Mesendoderm (in vitro differentiated cells): ENCODE measurements around the gene MVP. TPM values are rescaled to one million over a fixed set of nuclear protein-coding genes. Genes with fewer than 3 reads are reported as not detected.
A peak's percentile ranks its signal among the peaks of the same experiment; 100 is the strongest.
"Not testable (repeated sequence)": the region's sequence is repeated elsewhere in the genome, so short reads cannot be mapped to it uniquely, and the experiment has no call there.

Experiments
- DNase-seq: peaks from one replicate; pipeline ENCODE4 v3.0.0; 2013
- H2AK5ac ChIP-seq: 2 replicates; pipeline ENCODE4 v1.6.1; 2013; ENCODE audit warnings: low read length, inconsistent platforms
- H2BK120ac ChIP-seq: 2 replicates; pipeline ENCODE4 v1.6.1; 2013; ENCODE audit warnings: low read depth, mild to moderate bottlenecking, low read length, moderate library complexity, mixed read lengths
- H2BK15ac ChIP-seq: replicated peaks from 2 replicates; pipeline ENCODE4 v1.6.1; 2013; ENCODE audit warnings: low read depth, mild to moderate bottlenecking, moderate library complexity
- H2BK5ac ChIP-seq: 2 replicates; pipeline ENCODE4 v1.6.1; 2013; ENCODE audit warnings: low read length, inconsistent platforms
- H3K18ac ChIP-seq: 2 replicates; pipeline ENCODE4 v1.6.1; 2013; ENCODE audit warnings: mild to moderate bottlenecking, low read length, mixed read lengths
- H3K23ac ChIP-seq: one replicate; pipeline ENCODE4 v1.6.1; 2013; ENCODE audit warnings: low read length
- H3K27ac ChIP-seq: 2 replicates; pipeline ENCODE4 v1.5.1; 2013; ENCODE audit warnings: low read depth, mild to moderate bottlenecking, inconsistent platforms, low read length, moderate library complexity
- H3K27me3 ChIP-seq: 2 replicates; pipeline ENCODE4 v1.6.1; 2013; ENCODE audit warnings: low read length, control low read depth, mild to moderate bottlenecking, inconsistent platforms; ENCODE audit not compliant: insufficient read depth, poor library complexity
- H3K36me3 ChIP-seq: 2 replicates; pipeline ENCODE4 v1.6.1; 2013; ENCODE audit warnings: low read length, inconsistent platforms; ENCODE audit not compliant: control insufficient read depth, insufficient read depth
- H3K4ac ChIP-seq: one replicate; pipeline ENCODE4 v1.6.1; 2013; ENCODE audit warnings: low read depth, mild to moderate bottlenecking, low read length, moderate library complexity
- H3K4me1 ChIP-seq: 2 replicates; pipeline ENCODE4 v1.6.1; 2013; ENCODE audit warnings: low read depth, low read length, inconsistent platforms; ENCODE audit not compliant: control insufficient read depth
- H3K4me2 ChIP-seq: 2 replicates; pipeline ENCODE4 v1.6.1; 2013; ENCODE audit warnings: low read length
- H3K4me3 ChIP-seq: 2 replicates; pipeline ENCODE4 v1.5.1; 2013; ENCODE audit warnings: mild to moderate bottlenecking, low read length
- H3K56ac ChIP-seq: one replicate; pipeline ENCODE4 v1.6.1; 2013; ENCODE audit warnings: low read length
- H3K79me1 ChIP-seq: 2 replicates; pipeline ENCODE4 v1.6.1; 2013; ENCODE audit warnings: low read length, inconsistent platforms
- H3K79me2 ChIP-seq: 2 replicates; pipeline ENCODE4 v1.6.1; 2013; ENCODE audit warnings: mild to moderate bottlenecking, low read length; ENCODE audit not compliant: control insufficient read depth, insufficient read depth
- H3K9ac ChIP-seq: 2 replicates; pipeline ENCODE4 v1.6.1; 2013; ENCODE audit warnings: low read length, inconsistent platforms
- H4K5ac ChIP-seq: one replicate; pipeline ENCODE4 v1.6.1; 2013; ENCODE audit warnings: low read length
- H4K8ac ChIP-seq: one replicate; pipeline ENCODE4 v1.6.1; 2013; ENCODE audit warnings: low read depth, mild to moderate bottlenecking, control low read depth, low read length, moderate library complexity
- WGBS: extraction: QIAGEN DNeasy Blood & Tissue Kit; methylation state at CpG from one replicate; pipeline ENCODE4 v1.1.7; 2013; ENCODE audit warnings: low lambda C conversion rate, missing lambda C conversion rate; ENCODE audit not compliant: insufficient coverage; ENCODE audit errors: extremely low coverage; 5-methylcytosine and 5-hydroxymethylcytosine counted together
- polyA plus RNA-seq, 2 experiments: library from polyadenylated mRNA; stranded (reverse); fragments of 200-250 nt; gene quantifications; one replicate each; pipeline ENCODE4 v1.2.3, GENCODE V29; 2013

The MVP gene
- polyA plus RNA-seq (2013, experiment 1 of 2) = 0.13 TPM
- 0.18 TPM for polyA plus RNA-seq (2013, experiment 2 of 2)

DNA sequence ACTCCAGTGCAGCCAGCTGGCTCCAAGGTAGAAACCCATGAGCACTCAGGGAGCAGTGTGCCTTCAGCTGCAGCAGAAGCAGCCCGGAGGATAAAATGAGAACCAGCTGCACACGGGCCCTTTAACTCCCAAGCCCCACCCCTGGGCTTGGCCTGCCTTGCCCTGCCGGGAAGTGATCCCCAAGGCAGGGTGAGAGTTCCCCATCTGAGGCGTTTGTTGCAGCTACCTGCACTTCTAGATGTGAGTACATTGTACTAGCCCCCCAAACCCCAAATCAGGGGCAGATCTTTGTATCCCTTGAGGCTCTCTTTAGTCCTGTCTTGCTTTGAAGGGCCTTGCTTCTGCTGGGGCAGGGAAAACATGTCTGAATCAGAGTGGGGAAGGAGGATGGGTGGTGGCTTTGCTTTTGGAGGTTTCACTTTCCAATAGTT is at the start of gene MVP:
TSS of gene MVP (plus strand) at position 192 of the 431 bp plus-strand sequence. CDS start 10,088 bp downstream, outside the sequence.
- Histone ChIP-seq H3K27ac (no peak within 1 kb of the TSS), H3K4me3 (no peak within 1 kb of the TSS), H2BK120ac (no peak within 1 kb of the TSS)

DNA sequence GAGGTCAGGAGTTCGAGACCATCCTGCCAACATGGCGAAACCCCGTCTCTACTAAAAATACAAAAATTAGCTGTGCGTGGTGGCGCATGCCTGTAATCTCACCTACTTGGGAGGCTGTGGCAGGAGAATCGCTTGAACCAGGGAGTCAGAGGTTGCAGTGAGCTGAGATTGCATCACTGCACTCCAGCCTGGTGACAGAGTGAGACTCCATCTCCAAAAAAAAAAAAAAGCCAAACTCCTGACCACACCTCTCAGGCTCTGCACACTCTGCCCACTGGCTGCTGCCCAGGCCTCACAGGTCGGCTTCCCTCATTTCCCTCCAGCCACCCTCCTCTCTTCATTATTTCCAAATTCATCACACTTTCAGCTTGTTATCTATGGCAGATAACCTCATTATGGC is 47.9 kb upstream of the MVP start:
- no CpG with 5 or more reads among the region's 7 CpGs for WGBS
- not testable (repeated sequence) for H3K4me2 ChIP-seq, H3K27ac ChIP-seq, H3K79me2 ChIP-seq, H2BK120ac ChIP-seq, H2BK5ac ChIP-seq, H3K56ac ChIP-seq, H3K23ac ChIP-seq, H2AK5ac ChIP-seq, H4K8ac ChIP-seq, DNase-seq, H3K27me3 ChIP-seq, H3K4ac ChIP-seq, H2BK15ac ChIP-seq, H3K4me1 ChIP-seq, H3K79me1 ChIP-seq, H3K4me3 ChIP-seq, H3K9ac ChIP-seq, H3K36me3 ChIP-seq, H3K18ac ChIP-seq, H4K5ac ChIP-seq

More for the DNA sequence above, at the start of gene MVP:
- Histone ChIP-seq H3K18ac (no peak within 1 kb of the TSS), H4K5ac (no peak within 1 kb of the TSS), H3K79me1 (peaks cover 5% of the 10 kb centered on the region), H4K8ac (no peak within 1 kb of the TSS), H3K23ac (no peak within 1 kb of the TSS), H3K4me2 (no peak within 1 kb of the TSS), H3K79me2 (peaks cover 11% of the 10 kb centered on the region), H3K36me3 (peaks cover 2% of the 10 kb centered on the region), H3K56ac (no peak within 1 kb of the TSS), H2AK5ac (no peak within 1 kb of the TSS), H3K9ac (no peak within 1 kb of the TSS), H2BK5ac (no peak within 1 kb of the TSS), H3K4me1 (peaks cover 5% of the 10 kb centered on the region), H2BK15ac (no peak within 1 kb of the TSS), H3K4ac (no peak within 1 kb of the TSS), H3K27me3 (no peaks in the 10 kb centered on the region)
- no CpG with 5 or more reads among the region's 4 CpGs for WGBS
- DNase-seq = no peak

DNA sequence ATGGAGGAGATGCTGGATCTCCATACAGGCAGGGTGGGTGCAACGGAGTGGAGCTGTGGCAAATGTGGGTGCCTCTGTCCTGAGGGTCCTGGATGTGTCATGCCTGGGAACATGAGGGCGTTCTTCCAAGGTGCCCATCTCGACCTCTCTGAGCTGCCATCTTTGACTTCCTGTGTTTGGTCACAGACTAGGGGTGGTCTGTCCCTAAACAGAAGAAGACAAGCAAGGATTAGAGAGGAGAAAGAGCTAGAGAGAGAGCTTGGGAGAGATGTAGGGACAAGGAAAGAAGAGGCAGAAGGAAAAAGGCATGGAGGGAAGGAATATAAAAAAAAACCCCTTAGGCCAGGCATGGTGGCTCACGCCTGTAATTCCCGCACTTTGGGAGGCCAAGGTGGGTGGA is 45.5 kb upstream of the MVP start:
- Histone ChIP-seq H2BK5ac (no peak overlapping the region), H3K4me1 (no peaks in the 10 kb centered on the region), H3K36me3 (no peaks in the 10 kb centered on the region), H4K5ac (no peak overlapping the region), H3K4me3 (no peak overlapping the region), H2BK15ac (no peak overlapping the region), H4K8ac (no peak overlapping the region), H3K79me2 (no peaks in the 10 kb centered on the region), H3K27me3 (no peaks in the 10 kb centered on the region), H3K9ac (no peak overlapping the region), H3K27ac (no peak overlapping the region), H3K79me1 (no peaks in the 10 kb centered on the region), H2AK5ac (no peak overlapping the region), H3K4me2 (no peak overlapping the region), H3K4ac (no peak overlapping the region), H3K18ac (no peak overlapping the region), H3K23ac (no peak overlapping the region), H2BK120ac (no peak overlapping the region), H3K56ac (no peak overlapping the region)
- no peak for DNase-seq
- no CpG with 5 or more reads among the region's 5 CpGs for WGBS

DNA sequence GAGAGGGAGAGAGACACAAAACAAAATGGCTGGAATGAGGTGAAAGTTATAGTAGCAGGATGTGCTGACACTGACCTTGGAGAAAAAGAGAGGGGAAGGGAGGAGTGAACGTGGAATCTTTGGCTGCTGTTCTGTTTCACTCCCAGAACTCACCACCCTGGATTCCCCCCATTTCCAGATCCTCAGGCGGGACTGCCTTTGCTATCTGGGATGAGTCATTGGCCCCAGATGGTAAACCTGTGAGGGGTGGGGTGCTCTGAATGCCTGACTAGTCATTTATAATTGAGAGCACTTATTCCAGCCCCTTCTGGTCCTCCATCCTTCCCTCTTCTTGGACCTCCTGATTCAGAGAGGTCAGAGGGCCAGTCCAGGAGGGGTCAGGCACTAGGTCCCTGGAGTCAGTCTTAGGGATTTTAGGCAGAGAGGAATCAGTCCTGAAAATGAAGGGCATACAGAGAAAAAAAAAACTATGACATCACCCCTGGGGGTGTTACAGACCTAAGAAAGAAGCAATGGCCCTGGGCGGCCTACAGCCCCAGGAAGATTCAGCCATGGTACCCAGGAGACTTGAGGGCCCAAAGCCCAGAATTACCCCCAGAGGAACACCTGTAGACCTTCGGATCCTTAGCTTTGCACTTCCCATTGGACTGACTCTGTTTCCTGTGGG is 44.4 kb upstream of the MVP start:
- Histone ChIP-seq H3K79me1 (no peaks in the 10 kb centered on the region), H3K4me3 (no peak overlapping the region), H3K18ac (no peak overlapping the region), H3K56ac (no peak overlapping the region), H3K4me2 (no peak overlapping the region), H2BK15ac (no peak overlapping the region), H4K8ac (no peak overlapping the region), H2BK5ac (no peak overlapping the region), H3K9ac (no peak overlapping the region), H3K27me3 (no peaks in the 10 kb centered on the region), H3K36me3 (no peaks in the 10 kb centered on the region), H2AK5ac (no peak overlapping the region), H3K4ac (no peak overlapping the region), H3K4me1 (no peaks in the 10 kb centered on the region), H3K23ac (no peak overlapping the region), H2BK120ac (no peak overlapping the region), H3K79me2 (no peaks in the 10 kb centered on the region), H3K27ac (no peak overlapping the region), H4K5ac (no peak overlapping the region)
- WGBS = no CpG with 5 or more reads among the region's 4 CpGs
- DNase-seq = peak; percentile 35

DNA sequence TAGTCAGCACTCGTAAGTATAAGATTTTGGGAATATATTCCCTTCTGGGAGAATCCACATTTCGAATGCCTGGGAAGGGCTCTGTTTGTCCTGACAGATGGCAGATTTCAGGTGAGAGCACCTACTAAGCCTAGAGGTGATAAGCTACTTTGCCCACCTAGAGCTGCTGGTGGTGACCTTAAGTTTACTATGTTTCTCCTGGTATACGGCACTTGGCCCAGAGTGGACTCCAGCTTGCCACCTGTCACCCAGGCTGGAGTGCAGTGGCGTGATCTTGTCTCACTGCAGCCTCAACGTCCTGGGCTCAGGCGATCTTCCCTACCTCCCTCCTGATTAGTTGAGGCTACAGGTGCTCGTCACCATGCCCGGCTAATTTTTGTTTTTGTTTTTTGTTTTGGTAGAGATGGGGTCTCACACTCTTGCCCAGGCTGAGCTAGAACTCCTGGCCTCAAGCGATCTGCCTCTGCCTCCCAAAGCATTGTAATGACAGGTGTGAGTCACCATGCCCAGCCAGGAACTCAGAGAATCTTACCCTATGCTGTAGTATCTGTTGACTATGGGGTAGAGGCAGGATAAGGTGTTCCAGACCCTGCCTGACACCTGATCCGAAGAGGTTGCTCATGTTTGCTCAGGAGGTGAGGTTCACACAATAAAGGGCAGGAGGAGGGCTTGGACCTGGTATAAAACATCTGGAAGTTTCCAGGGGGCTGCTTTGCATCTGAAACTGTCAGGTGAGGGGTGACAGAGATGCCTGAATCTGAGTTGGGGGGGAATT is 42.5 kb upstream of the MVP start, which contains the start of gene ZG16:
TSS of gene ZG16 (plus strand) at position 681 of the 775 bp plus-strand sequence. CDS start 1,011 bp downstream, outside the sequence.
- no peak within 1 kb of the TSS for H2AK5ac ChIP-seq
- WGBS = no CpG with 5 or more reads among the region's 10 CpGs
- no peaks in the 10 kb centered on the region for H3K79me1 ChIP-seq
- no peak within 1 kb of the TSS for H3K9ac ChIP-seq
- no peak for DNase-seq
- no peak within 1 kb of the TSS for H2BK5ac ChIP-seq
- H3K4ac ChIP-seq = no peak within 1 kb of the TSS
- H3K18ac ChIP-seq = no peak within 1 kb of the TSS
- H3K4me3 ChIP-seq = no peak within 1 kb of the TSS
- no peaks in the 10 kb centered on the region for H3K27me3 ChIP-seq
- no peak within 1 kb of the TSS for H3K4me2 ChIP-seq
- no peak within 1 kb of the TSS for H4K8ac ChIP-seq
- H3K4me1 ChIP-seq = no peaks in the 10 kb centered on the region
- no peak within 1 kb of the TSS for H3K23ac ChIP-seq
- no peaks in the 10 kb centered on the region for H3K36me3 ChIP-seq
- no peak within 1 kb of the TSS for H3K56ac ChIP-seq
- H2BK15ac ChIP-seq = no peak within 1 kb of the TSS
- no peaks in the 10 kb centered on the region for H3K79me2 ChIP-seq
- H2BK120ac ChIP-seq = no peak within 1 kb of the TSS
- no peak within 1 kb of the TSS for H3K27ac ChIP-seq
- no peak within 1 kb of the TSS for H4K5ac ChIP-seq
